Ovary (tissue), 9 donors: Measurements from ENCODE around the gene PNMT. TPM values are rescaled to one million over a fixed set of nuclear protein-coding genes. Genes with fewer than 3 reads are reported as not detected.

ENCODE experiments used
- DNase-seq, 5 donors: peaks; one replicate each; pipeline ENCODE4 v3.0.0-alpha.2; 2019 to 2020
- H3K27ac ChIP-seq, 2 donors: fragments of 200-600 bp; one replicate each; pipeline versions ENCODE4 v1.5.1 to v1.8.0; 2019 to 2022
- H3K27me3 ChIP-seq: fragments of 200-600 bp; one replicate; pipeline ENCODE4 v1.8.0; 2022
- H3K36me3 ChIP-seq: fragments of 200-600 bp; sonication (generic); one replicate; pipeline ENCODE4 v1.5.1; 2019
- H3K4me1 ChIP-seq: one replicate; pipeline ENCODE4 v1.8.1; 2013; ENCODE audit warnings: mild to moderate bottlenecking, moderate library complexity; ENCODE audit not compliant: insufficient read depth
- H3K4me3 ChIP-seq: fragments of 200-600 bp; sonication (generic); one replicate; pipeline ENCODE4 v1.5.1; 2017
- H3K9me3 ChIP-seq, 2 donors: fragments of 200-600 bp in 1 of 2; sonication (generic) in 1 of 2; one replicate each; pipeline versions ENCODE4 v1.5.1 to v1.8.1; 2013 to 2019; ENCODE audit warnings: mild to moderate bottlenecking in 1 of 2, moderate library complexity in 1 of 2
- EP300 ChIP-seq: sonication (generic); formaldehyde crosslinking; IDR thresholded peaks from one replicate; pipeline ENCODE4 v1.6.1; 2017; ENCODE audit warnings: antibody characterized with exemption
- POLR2A ChIP-seq: fragments of 450-650 bp; IDR thresholded peaks from one replicate; pipeline ENCODE4 v1.6.1; 2017; ENCODE audit warnings: antibody characterized with exemption, mild to moderate bottlenecking, moderate library complexity
- WGBS, 3 donors: extraction: QIAGEN DNeasy Blood & Tissue Kit in 1 of 3; methylation state at CpG; one replicate each; pipeline versions ENCODE4 v1.1.5 to v1.1.7; 2013 to 2017; 5-methylcytosine and 5-hydroxymethylcytosine counted together
- intact Hi-C, 4 donors: fragments of 100-400 bp; cut with DNase I; formaldehyde crosslinking; loops; one replicate each; pipeline versions ENCODE4 v1.11.0 to v1.15.1; 2022 to 2023
- polyA plus RNA-seq, 2 donors: library from polyadenylated mRNA; stranded (reverse); fragments of 200-250 nt in 1 of 2; fragments of 350-450 nt in 1 of 2; fragmentation: Illumina TruSeq in 1 of 2; extraction: RNeasy Lipid Tissue Mini Kit (QIAGEN cat#74804) in 1 of 2; gene quantifications; one replicate each; pipeline ENCODE4 v1.2.3, GENCODE V29; 2013 to 2014
- total RNA-seq, 7 donors: library from RNA; depleted of rRNA in 2 of 7; stranded (reverse); fragments of >200 nt in 2 of 7; fragmentation: NEBNext Ultra II Directional in 3 of 7; extraction: Animal tissue kit (Norgen Biotek cat#: 25700) in 3 of 7; gene quantifications; one replicate each; pipeline versions ENCODE4 v1.1.0 to v1.2.4, GENCODE V29; 2016 to 2023
- TF ChIP-seq, protein P1 (sequence below), 3 donors: fragments of 450-650 bp in 2 of 3; fragments of 200-600 bp in 1 of 3; IDR thresholded peaks; one replicate each; pipeline versions ENCODE4 v1.5.1 to v1.8.0; 2016 to 2022; ENCODE audit warnings: antibody characterized with exemption in 3 of 3, mild to moderate bottlenecking in 1 of 3
- donor health status: DM: no; HTN: no; CAD: no; lungs with moderate emphysema.
- donor health status: DM: no; HTN: no; CAD: no.
- donor health status: Bipolar disorder and iron deficiency.
- donor health status: DM: yes; HTN: yes; CAD: no.
- donor health status: DM: no; HTN: no; CAD: no.
- donor health status: DM: yes; HTN: yes; CAD: no.

The PNMT gene
- total and polyA plus RNA-seq, 9 donors = 0.60 to 5.1 (median 1.3) TPM; not detected in 2

DNA sequence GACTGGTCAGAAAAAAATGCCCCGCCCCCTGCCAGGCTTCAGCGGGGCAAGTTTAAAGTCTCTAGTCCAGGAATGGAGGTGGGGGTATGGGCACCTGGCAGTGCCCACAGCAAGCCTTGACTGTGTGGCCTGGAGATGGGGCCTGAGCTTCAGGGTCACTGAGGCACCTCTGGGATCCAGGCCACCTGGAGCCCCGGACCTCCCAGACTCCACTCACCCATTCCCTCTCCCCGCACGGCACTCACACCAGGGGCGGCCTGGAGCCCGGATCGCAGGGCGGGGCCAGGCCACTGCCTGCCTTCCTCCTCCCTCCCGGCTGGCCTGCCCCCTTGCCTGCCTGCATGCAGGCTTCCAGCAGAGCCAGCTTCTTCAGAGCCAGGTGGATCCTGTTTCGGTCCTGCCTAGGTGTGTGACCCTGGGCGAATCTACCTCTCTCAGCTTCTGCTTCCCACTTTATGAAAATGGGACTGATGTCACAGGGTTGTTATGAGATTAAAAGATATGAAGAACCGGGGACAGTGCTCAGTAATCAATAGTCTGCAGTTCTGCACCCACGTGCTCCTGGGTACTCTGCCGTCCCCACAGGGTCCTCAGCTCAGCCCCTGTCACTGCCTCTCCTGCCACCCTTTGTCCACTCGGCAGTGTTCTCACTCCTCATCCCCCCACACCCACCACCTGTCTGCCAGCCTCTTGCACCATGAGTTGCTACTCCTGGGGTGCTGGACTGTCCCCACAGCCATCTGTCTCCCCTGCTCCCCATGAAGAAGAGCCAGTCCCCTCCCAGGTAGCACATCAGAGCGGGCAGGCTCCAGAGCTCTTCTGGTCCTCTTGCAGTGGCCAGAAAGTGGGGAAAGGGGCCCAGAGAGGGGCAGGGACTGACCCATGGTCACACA lies 4.3 kb upstream of the PNMT start:
- no peaks in the 10 kb centered on the region for H3K36me3 ChIP-seq
- H3K27me3 ChIP-seq = no peaks in the 10 kb centered on the region
- no peaks in the 10 kb centered on the region for H3K9me3 ChIP-seq
- no peak for DNase-seq
- intact Hi-C loops = no loop called here
- TF ChIP-seq, protein P1, sequence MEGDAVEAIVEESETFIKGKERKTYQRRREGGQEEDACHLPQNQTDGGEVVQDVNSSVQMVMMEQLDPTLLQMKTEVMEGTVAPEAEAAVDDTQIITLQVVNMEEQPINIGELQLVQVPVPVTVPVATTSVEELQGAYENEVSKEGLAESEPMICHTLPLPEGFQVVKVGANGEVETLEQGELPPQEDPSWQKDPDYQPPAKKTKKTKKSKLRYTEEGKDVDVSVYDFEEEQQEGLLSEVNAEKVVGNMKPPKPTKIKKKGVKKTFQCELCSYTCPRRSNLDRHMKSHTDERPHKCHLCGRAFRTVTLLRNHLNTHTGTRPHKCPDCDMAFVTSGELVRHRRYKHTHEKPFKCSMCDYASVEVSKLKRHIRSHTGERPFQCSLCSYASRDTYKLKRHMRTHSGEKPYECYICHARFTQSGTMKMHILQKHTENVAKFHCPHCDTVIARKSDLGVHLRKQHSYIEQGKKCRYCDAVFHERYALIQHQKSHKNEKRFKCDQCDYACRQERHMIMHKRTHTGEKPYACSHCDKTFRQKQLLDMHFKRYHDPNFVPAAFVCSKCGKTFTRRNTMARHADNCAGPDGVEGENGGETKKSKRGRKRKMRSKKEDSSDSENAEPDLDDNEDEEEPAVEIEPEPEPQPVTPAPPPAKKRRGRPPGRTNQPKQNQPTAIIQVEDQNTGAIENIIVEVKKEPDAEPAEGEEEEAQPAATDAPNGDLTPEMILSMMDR (IDR thresholded peaks at IDR 0.05) = no peak
- no peak for TF ChIP-seq EP300
- no peak for TF ChIP-seq POLR2A
- peaks cover 7% of the 10 kb centered on the region for H3K4me1 ChIP-seq
- no peak overlapping the region for H3K4me3 ChIP-seq
- WGBS, 3 donors = 48 to 55% (median 53%) methylated on average over 17 of the region's 17 CpGs
- no peak overlapping the region for H3K27ac ChIP-seq

GRCh38 chr17:39664581-39665561 lies 3.4 kb upstream of the PNMT start, which contains the start of gene TCAP:
TCAP (plus strand) TSS chr17:39665349; CDS start chr17:39665360, 11 bp downstream.
- TF ChIP-seq, protein P1 (IDR thresholded peaks at IDR 0.05) = no peak
- TF ChIP-seq POLR2A (no peak), EP300 (no peak)
- peaks cover 4% of the 10 kb centered on the region for H3K4me1 ChIP-seq
- no peak within 1 kb of the TSS for H3K4me3 ChIP-seq
- no peak within 1 kb of the TSS for H3K27ac ChIP-seq
- H3K27me3 ChIP-seq = no peaks in the 10 kb centered on the region
- 22 to 32% (median 31%) methylated on average over 14 to 15 of the region's 15 CpGs for WGBS, 3 donors
- no peaks in the 10 kb centered on the region for H3K9me3 ChIP-seq
- no peak for DNase-seq
- intact Hi-C loops = loop anchor here in 1 of 4 donors (5.0 kb wide), 1 partner anchor 43 kb away; no protein-coding TSS in a partner anchor
- no peaks in the 10 kb centered on the region for H3K36me3 ChIP-seq

GRCh38 chr17:39665642-39666224 lies 2.5 kb upstream of the PNMT start:
- 43 to 74% (median 52%) methylated on average over 3 to 17 of the region's 17 CpGs for WGBS, 3 donors
- no peak for DNase-seq

More at GRCh38 chr17:39665642-39666224, 2.5 kb upstream of the PNMT start:
- TF ChIP-seq POLR2A (no peak), EP300 (no peak)
- TF ChIP-seq, protein P1 (IDR thresholded peaks at IDR 0.05) = no peak
- intact Hi-C loops = loop anchor here in 1 of 4 donors (5.0 kb wide), 1 partner anchor 43 kb away; no protein-coding TSS in a partner anchor
- no peak overlapping the region for H3K27ac ChIP-seq
- peaks cover 4% of the 10 kb centered on the region for H3K4me1 ChIP-seq
- H3K27me3 ChIP-seq = no peaks in the 10 kb centered on the region
- H3K36me3 ChIP-seq = no peaks in the 10 kb centered on the region
- no peaks in the 10 kb centered on the region for H3K9me3 ChIP-seq
- H3K4me3 ChIP-seq = no peak overlapping the region
